ENCODE results near the gene RIPOR2. TPM values are rescaled to one million over a fixed set of nuclear protein-coding genes. Genes with fewer than 3 reads are reported as not detected.

The RIPOR2 gene
- total and polyA plus RNA-seq, 4 experiments from 2014 or later, result 420 to 458 (median 431) TPM

GRCh38 chr6:24924580-24925356 is 11.0 kb downstream of the RIPOR2 start:
- Histone ChIP-seq H3K27ac (ENCODE audit: low read depth, low read length) (peak overlapping the region; percentile 35), H3K4me1 (ENCODE audit: insufficient read depth, low read length) (peaks cover 97% of the 10 kb centered on the region), H3K27me3 (ENCODE audit: insufficient read depth, low read length) (no peaks in the 10 kb centered on the region), H3K36me3 (ENCODE audit: insufficient read depth, low read length) (peaks cover 22% of the 10 kb centered on the region), H3K4me3 (ENCODE audit: low read length in 2 of 2) (peak overlapping the region in 1 of 2 donors; percentile 26), H3K9me3 (ENCODE audit: control insufficient read depth in 1 of 2, low read length in 2 of 2) (no peaks in the 10 kb centered on the region)
- DNase-seq, result peak in 1 of 5 donors; percentile 70
- Mint-ChIP-seq H3K36me3 (peaks cover 59 to 68% of the 10 kb centered on the region in 2 donors), H3K4me3 (peak overlapping the region; percentile 69 to 94 (median 84)), H3K4me1 (peaks cover 61 to 93% (median 76%) of the 10 kb centered on the region in 4 donors), H3K27me3 (peaks cover 0 to 1% of the 10 kb centered on the region in 2 donors), H3K9me3 (peaks cover 0 to 4% (median 0%) of the 10 kb centered on the region in 8 donors), H3K27ac (peak overlapping the region; percentile 64 to 95 (median 81))
- intact Hi-C loops (cut with micrococcal nuclease), result loop anchor here (1.0 kb wide), 2 partner anchors 8 to 14 kb away; no protein-coding TSS in a partner anchor
- ChIA-PET POLR2A (ENCODE audit: partially characterized antibody) (interaction anchor here (3.9 to 22.9 kb wide), 4 partner anchors 11 to 67 kb away, joined by 35 to 1351 read pairs (median 414); partner anchors contain the start of gene RIPOR2), CTCF (ENCODE audit: partially characterized antibody) (interaction anchor here (1.1 to 15.0 kb wide), 16 partner anchors 9 to 102 kb away, joined by 3 to 245 read pairs (median 6); partner anchors contain the start of gene RIPOR2)

- ChIA-PET POLR2A (ENCODE audit: partially characterized antibody) (interaction anchor here (1.0 to 22.9 kb wide), 5 partner anchors 12 to 103 kb away, joined by 4 to 1351 read pairs (median 93); partner anchors contain the start of gene RIPOR2), CTCF (ENCODE audit: partially characterized antibody) (interaction anchor here (1.0 to 3.3 kb wide), 7 partner anchors 10 to 103 kb away, joined by 3 to 44 read pairs (median 5); no protein-coding TSS in a partner anchor)
- Histone ChIP-seq H3K4me3 (ENCODE audit: low read length in 2 of 2) (peak overlapping the region in 1 of 2 donors; percentile 6), H3K27me3 (ENCODE audit: insufficient read depth, low read length) (no peaks in the 10 kb centered on the region), H3K36me3 (ENCODE audit: insufficient read depth, low read length) (peaks cover 27% of the 10 kb centered on the region), H3K9me3 (ENCODE audit: control insufficient read depth in 1 of 2, low read length in 2 of 2) (no peaks in the 10 kb centered on the region), H3K4me1 (ENCODE audit: insufficient read depth, low read length) (peaks cover 97% of the 10 kb centered on the region), H3K27ac (ENCODE audit: low read depth, low read length) (peak overlapping the region; percentile 22)
- Mint-ChIP-seq H3K36me3 (peaks cover 59 to 68% of the 10 kb centered on the region in 2 donors), H3K27me3 (peaks cover 0 to 1% of the 10 kb centered on the region in 2 donors), H3K4me3 (peak overlapping the region; percentile 55 to 85 (median 72)), H3K4me1 (peaks cover 64 to 94% (median 78%) of the 10 kb centered on the region in 4 donors), H3K27ac (peak overlapping the region; percentile 54 to 90 (median 81)), H3K9me3 (peaks cover 0 to 4% (median 0%) of the 10 kb centered on the region in 8 donors)
- intact Hi-C loops (cut with micrococcal nuclease), result loop anchor here (1.0 kb wide), 2 partner anchors 8 to 14 kb away; no protein-coding TSS in a partner anchor
- no peak for DNase-seq
Measured at GRCh38 chr6:24923885-24924401, 11.8 kb downstream of the RIPOR2 start.

GRCh38 chr6:24922814-24923213 is 12.9 kb downstream of the RIPOR2 start:
- Histone ChIP-seq H3K4me1 (ENCODE audit: insufficient read depth, low read length) (peaks cover 97% of the 10 kb centered on the region), H3K4me3 (ENCODE audit: low read length in 2 of 2) (no peak overlapping the region), H3K27me3 (ENCODE audit: insufficient read depth, low read length) (no peaks in the 10 kb centered on the region), H3K27ac (ENCODE audit: low read depth, low read length) (peak overlapping the region; percentile 38), H3K36me3 (ENCODE audit: insufficient read depth, low read length) (peaks cover 22% of the 10 kb centered on the region), H3K9me3 (ENCODE audit: control insufficient read depth in 1 of 2, low read length in 2 of 2) (no peaks in the 10 kb centered on the region)
- ChIA-PET CTCF (ENCODE audit: partially characterized antibody) (interaction anchor here (1.5 to 7.7 kb wide), 4 partner anchors 12 to 95 kb away, joined by 5 to 95 read pairs (median 42); partner anchors contain the start of gene RIPOR2), POLR2A (ENCODE audit: partially characterized antibody) (interaction anchor here (1.0 to 26.9 kb wide), 3 partner anchors 6 to 84 kb away, joined by 3 to 734 read pairs (median 734); partner anchors contain the start of gene RIPOR2)
- H3K27ac Mint-ChIP-seq, result peak overlapping the region; percentile 53 to 93 (median 85)
- H3K4me1 Mint-ChIP-seq, result peaks cover 73 to 98% (median 86%) of the 10 kb centered on the region in 4 donors
- no peak for DNase-seq
- peaks cover 0 to 4% (median 0%) of the 10 kb centered on the region in 8 donors for H3K9me3 Mint-ChIP-seq
- H3K36me3 Mint-ChIP-seq, result peaks cover 60 to 69% of the 10 kb centered on the region in 2 donors
- intact Hi-C loops (cut with micrococcal nuclease), result no loop called here
- peaks cover 0 to 1% of the 10 kb centered on the region in 2 donors for H3K27me3 Mint-ChIP-seq
- H3K4me3 Mint-ChIP-seq, result peak overlapping the region; percentile 37 to 87 (median 74)

- H3K27me3 Mint-ChIP-seq, result no peaks in the 10 kb centered on the region
- peak overlapping the region; percentile 19 for H3K27ac ChIP-seq (ENCODE audit: low read depth, low read length)
Measured at GRCh38 chr6:24922170-24922569, 13.6 kb downstream of the RIPOR2 start.

GRCh38 chr6:24920136-24920535 is 15.6 kb downstream of the RIPOR2 start:
- Histone ChIP-seq H3K4me3 (ENCODE audit: low read length in 2 of 2) (peak overlapping the region in 1 of 2 donors; percentile 29), H3K36me3 (ENCODE audit: insufficient read depth, low read length) (peaks cover 26% of the 10 kb centered on the region), H3K4me1 (ENCODE audit: insufficient read depth, low read length) (peaks cover 98% of the 10 kb centered on the region), H3K9me3 (ENCODE audit: control insufficient read depth in 1 of 2, low read length in 2 of 2) (no peaks in the 10 kb centered on the region), H3K27ac (ENCODE audit: low read depth, low read length) (peak overlapping the region; percentile 45), H3K27me3 (ENCODE audit: insufficient read depth, low read length) (no peaks in the 10 kb centered on the region)
- H3K4me3 Mint-ChIP-seq, result peak overlapping the region; percentile 67 to 88 (median 85)
- H3K27me3 Mint-ChIP-seq, result no peaks in the 10 kb centered on the region
- DNase-seq, result no peak
- ChIA-PET CTCF (ENCODE audit: partially characterized antibody) (interaction anchor here (1.3 to 7.7 kb wide), 9 partner anchors 10 to 98 kb away, joined by 3 to 95 read pairs (median 4); partner anchors contain the start of gene RIPOR2), POLR2A (ENCODE audit: partially characterized antibody) (interaction anchor here (0.6 to 26.9 kb wide), 15 partner anchors 8 to 107 kb away, joined by 3 to 734 read pairs (median 4); partner anchors contain the start of gene RIPOR2)
- H3K4me1 Mint-ChIP-seq, result peaks cover 71 to 97% (median 85%) of the 10 kb centered on the region in 4 donors
- H3K27ac Mint-ChIP-seq, result peak overlapping the region; percentile 48 to 95 (median 89)
- intact Hi-C loops (cut with micrococcal nuclease), result no loop called here
- no peaks in the 10 kb centered on the region for H3K9me3 Mint-ChIP-seq
- H3K36me3 Mint-ChIP-seq, result peaks cover 64 to 73% of the 10 kb centered on the region in 2 donors

More at GRCh38 chr6:24922170-24922569, 13.6 kb downstream of the RIPOR2 start:
- no peak for DNase-seq
- Histone ChIP-seq H3K9me3 (ENCODE audit: control insufficient read depth in 1 of 2, low read length in 2 of 2) (no peaks in the 10 kb centered on the region), H3K4me3 (ENCODE audit: low read length in 2 of 2) (no peak overlapping the region), H3K4me1 (ENCODE audit: insufficient read depth, low read length) (peaks cover 97% of the 10 kb centered on the region), H3K27me3 (ENCODE audit: insufficient read depth, low read length) (no peaks in the 10 kb centered on the region), H3K36me3 (ENCODE audit: insufficient read depth, low read length) (peaks cover 22% of the 10 kb centered on the region)
- Mint-ChIP-seq H3K36me3 (peaks cover 58 to 70% of the 10 kb centered on the region in 2 donors), H3K4me1 (peaks cover 71 to 98% (median 84%) of the 10 kb centered on the region in 4 donors), H3K27ac (peak overlapping the region; percentile 23 to 93 (median 81)), H3K9me3 (peaks cover 0 to 2% (median 0%) of the 10 kb centered on the region in 8 donors), H3K4me3 (peak overlapping the region in 7 of 8 donors; percentile 21 to 87 (median 55))
- ChIA-PET POLR2A (ENCODE audit: partially characterized antibody) (interaction anchor here (1.0 to 26.9 kb wide), 3 partner anchors 6 to 84 kb away, joined by 3 to 734 read pairs (median 734); partner anchors contain the start of gene RIPOR2), CTCF (ENCODE audit: partially characterized antibody) (interaction anchor here (1.5 to 7.7 kb wide), 4 partner anchors 12 to 96 kb away, joined by 5 to 95 read pairs (median 42); partner anchors contain the start of gene RIPOR2)
- intact Hi-C loops (cut with micrococcal nuclease), result no loop called here

GRCh38 chr6:24919056-24919892 is 16.5 kb downstream of the RIPOR2 start:
- H3K27ac Mint-ChIP-seq, result peak overlapping the region; percentile 81 to 95 (median 89)
- peak overlapping the region; percentile 67 to 88 (median 85) for H3K4me3 Mint-ChIP-seq
- H3K27ac ChIP-seq (ENCODE audit: low read depth, low read length), result peak overlapping the region; percentile 45
- H3K4me3 ChIP-seq (ENCODE audit: low read length in 2 of 2), result peak overlapping the region in 1 of 2 donors; percentile 29
- H3K9me3 Mint-ChIP-seq, result no peaks in the 10 kb centered on the region
- no peaks in the 10 kb centered on the region for H3K27me3 Mint-ChIP-seq
- peaks cover 68 to 75% of the 10 kb centered on the region in 2 donors for H3K36me3 Mint-ChIP-seq
- H3K36me3 ChIP-seq (ENCODE audit: insufficient read depth, low read length), result peaks cover 29% of the 10 kb centered on the region
- DNase-seq, result no peak
- H3K4me1 Mint-ChIP-seq, result peaks cover 72 to 97% (median 86%) of the 10 kb centered on the region in 4 donors
- intact Hi-C loops (cut with micrococcal nuclease), result loop anchor here (1.0 kb wide), 1 partner anchor 8 kb away; no protein-coding TSS in a partner anchor
- POLR2A ChIA-PET (ENCODE audit: partially characterized antibody), result interaction anchor here (0.6 to 26.9 kb wide), 15 partner anchors 9 to 108 kb away, joined by 3 to 734 read pairs (median 4); partner anchors contain the start of gene RIPOR2
- H3K4me1 ChIP-seq (ENCODE audit: insufficient read depth, low read length), result peaks cover 98% of the 10 kb centered on the region
- no peaks in the 10 kb centered on the region for H3K9me3 ChIP-seq (ENCODE audit: control insufficient read depth in 1 of 2, low read length in 2 of 2)
- H3K27me3 ChIP-seq (ENCODE audit: insufficient read depth, low read length), result no peaks in the 10 kb centered on the region
- CTCF ChIA-PET (ENCODE audit: partially characterized antibody), result interaction anchor here (1.1 to 7.7 kb wide), 13 partner anchors 9 to 152 kb away, joined by 3 to 95 read pairs (median 4); partner anchors contain the start of gene RIPOR2

Data from CD4-positive, alpha-beta memory T cell (primary cell).